ENCODE measurements around the gene DAZAP1. TPM values are rescaled to one million over a fixed set of nuclear protein-coding genes. Genes with fewer than 3 reads are reported as not detected.

DAZAP1 gene
- total RNA-seq, 1 donor from 2014 or later = 131 TPM

- no peak overlapping the region for H3K4me3 Mint-ChIP-seq
Observed at GRCh38 chr19:1456121-1456900, 48.9 kb downstream of the DAZAP1 start.

DNA sequence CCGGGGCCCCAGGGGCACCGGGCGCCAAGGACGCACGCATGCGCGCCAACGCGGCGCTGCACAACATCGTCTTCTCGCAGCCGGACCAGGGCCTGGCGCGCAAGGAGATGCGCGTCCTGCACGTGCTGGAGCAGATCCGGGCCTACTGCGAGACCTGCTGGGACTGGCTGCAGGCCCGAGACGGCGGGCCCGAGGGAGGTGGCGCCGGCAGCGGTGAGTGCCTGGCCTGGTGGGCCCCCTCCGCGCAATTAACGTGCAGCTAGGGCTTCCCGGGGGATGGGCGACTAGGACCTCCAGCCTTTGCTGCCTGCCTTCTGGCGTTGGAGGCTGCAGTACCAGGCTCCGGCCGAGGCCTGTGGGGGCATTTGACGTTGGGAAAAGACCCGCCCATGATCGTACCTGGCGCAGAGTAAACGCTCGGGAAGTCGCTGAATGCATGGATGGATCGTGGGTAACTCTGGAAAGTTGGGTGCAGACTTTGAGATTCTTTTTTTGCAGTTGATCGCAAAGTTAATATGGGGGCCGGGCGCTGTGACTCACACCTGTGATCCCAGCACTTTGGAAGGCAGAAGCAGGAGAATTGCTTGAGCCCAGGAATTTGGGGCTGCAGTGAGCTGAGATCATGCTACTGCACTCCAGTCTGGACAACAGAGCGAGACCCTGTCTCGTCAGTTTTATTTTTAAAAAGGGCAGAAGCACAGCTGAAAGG lies 49.8 kb downstream of the DAZAP1 start:
- H3K27ac Mint-ChIP-seq = no peak overlapping the region
- H3K4me3 Mint-ChIP-seq = no peak overlapping the region
- peaks cover 61% of the 10 kb centered on the region for H3K27me3 Mint-ChIP-seq (ENCODE audit: low read depth)
- H3K4me1 Mint-ChIP-seq = no peaks in the 10 kb centered on the region
- no peak for DNase-seq (ENCODE audit: low spot score in 2 of 2, unreplicated experiment in 2 of 2)
- no peaks in the 10 kb centered on the region for H3K9me3 Mint-ChIP-seq
- no peak for TF ChIP-seq CTCF (IDR thresholded peaks at IDR 0.05; ENCODE audit: unreplicated experiment)
- H3K36me3 Mint-ChIP-seq = no peaks in the 10 kb centered on the region

More at GRCh38 chr19:1456121-1456900, 48.9 kb downstream of the DAZAP1 start:
- Mint-ChIP-seq H3K27me3 (ENCODE audit: low read depth) (peaks cover 70% of the 10 kb centered on the region), H3K36me3 (no peaks in the 10 kb centered on the region), H3K9me3 (no peaks in the 10 kb centered on the region), H3K27ac (no peak overlapping the region), H3K4me1 (no peaks in the 10 kb centered on the region)
- no peak for TF ChIP-seq CTCF (IDR thresholded peaks at IDR 0.05; ENCODE audit: unreplicated experiment)
- no peak for DNase-seq (ENCODE audit: low spot score in 2 of 2, unreplicated experiment in 2 of 2)

- no peak for DNase-seq (ENCODE audit: low spot score in 2 of 2, unreplicated experiment in 2 of 2)
- no peak for TF ChIP-seq CTCF (IDR thresholded peaks at IDR 0.05; ENCODE audit: unreplicated experiment)
- Mint-ChIP-seq H3K4me1 (no peaks in the 10 kb centered on the region), H3K27ac (no peak overlapping the region), H3K4me3 (no peak overlapping the region), H3K27me3 (ENCODE audit: low read depth) (peaks cover 54% of the 10 kb centered on the region), H3K9me3 (no peaks in the 10 kb centered on the region), H3K36me3 (no peaks in the 10 kb centered on the region)
Observed at GRCh38 chr19:1457892-1458291, 50.5 kb downstream of the DAZAP1 start.

DNA sequence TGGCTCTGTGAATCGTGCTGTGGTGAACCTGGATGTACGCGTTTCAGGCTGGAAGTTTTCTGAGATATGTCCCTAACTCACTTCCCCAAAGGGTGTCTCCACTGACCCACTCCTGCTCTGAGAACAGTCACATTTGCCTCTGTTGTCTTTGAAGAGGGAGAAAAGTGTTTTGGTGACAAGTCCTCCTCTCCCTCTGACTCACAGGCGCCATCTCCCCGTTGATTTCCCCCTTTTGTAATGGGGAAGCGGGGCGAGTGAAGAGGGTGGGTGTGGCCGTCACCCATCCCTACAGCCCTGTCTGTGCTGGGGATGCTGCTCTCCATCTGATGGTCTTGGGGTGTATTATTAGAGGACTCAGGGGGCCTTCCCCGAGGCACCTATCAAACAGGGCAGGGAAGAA lies 52.1 kb downstream of the DAZAP1 start:
- H3K4me3 Mint-ChIP-seq = no peak overlapping the region
- TF ChIP-seq CTCF (IDR thresholded peaks at IDR 0.05; ENCODE audit: unreplicated experiment) = no peak
- H3K36me3 Mint-ChIP-seq = no peaks in the 10 kb centered on the region
- H3K4me1 Mint-ChIP-seq = no peaks in the 10 kb centered on the region
- no peaks in the 10 kb centered on the region for H3K9me3 Mint-ChIP-seq
- DNase-seq (ENCODE audit: low spot score in 2 of 2, unreplicated experiment in 2 of 2) = no peak
- H3K27ac Mint-ChIP-seq = no peak overlapping the region
- peaks cover 49% of the 10 kb centered on the region for H3K27me3 Mint-ChIP-seq (ENCODE audit: low read depth)

GRCh38 chr19:1460033-1460995 lies 52.9 kb downstream of the DAZAP1 start:
- H3K4me1 Mint-ChIP-seq = no peaks in the 10 kb centered on the region
- no peak for TF ChIP-seq CTCF (IDR thresholded peaks at IDR 0.05; ENCODE audit: unreplicated experiment)
- no peaks in the 10 kb centered on the region for H3K36me3 Mint-ChIP-seq
- peaks cover 49% of the 10 kb centered on the region for H3K27me3 Mint-ChIP-seq (ENCODE audit: low read depth)
- no peak for DNase-seq (ENCODE audit: low spot score in 2 of 2, unreplicated experiment in 2 of 2)
- H3K4me3 Mint-ChIP-seq = no peak overlapping the region
- H3K27ac Mint-ChIP-seq = no peak overlapping the region
- H3K9me3 Mint-ChIP-seq = no peaks in the 10 kb centered on the region
